Measurements from ENCODE around the gene DYNC2H1.
"Not testable (repeated sequence)": the region's sequence is repeated elsewhere in the genome, so short reads cannot be mapped to it uniquely, and the experiment has no call there.

DYNC2H1 gene

DNA sequence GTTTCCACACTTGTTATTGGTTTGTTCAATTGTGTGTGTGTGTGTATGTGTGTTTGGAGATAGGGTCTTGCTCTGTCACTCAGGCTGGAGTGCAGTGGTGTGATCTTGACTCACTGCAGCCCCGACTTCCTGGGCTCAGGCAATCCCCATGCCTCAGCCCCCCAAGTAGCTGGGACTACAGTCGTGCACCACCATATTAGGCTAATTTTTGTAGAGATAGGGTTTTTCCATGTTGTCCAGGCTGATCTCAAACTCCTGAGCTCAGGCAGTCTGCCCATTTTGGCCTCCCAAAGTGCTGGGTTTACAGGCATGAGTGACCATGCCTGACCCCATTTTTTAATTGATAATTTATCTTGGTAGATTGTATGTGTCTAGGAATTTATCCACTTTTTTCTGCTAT lies 263.7 kb downstream of the DYNC2H1 start:
- no peak for DNase-seq (ENCODE audit: low read depth)

DNA sequence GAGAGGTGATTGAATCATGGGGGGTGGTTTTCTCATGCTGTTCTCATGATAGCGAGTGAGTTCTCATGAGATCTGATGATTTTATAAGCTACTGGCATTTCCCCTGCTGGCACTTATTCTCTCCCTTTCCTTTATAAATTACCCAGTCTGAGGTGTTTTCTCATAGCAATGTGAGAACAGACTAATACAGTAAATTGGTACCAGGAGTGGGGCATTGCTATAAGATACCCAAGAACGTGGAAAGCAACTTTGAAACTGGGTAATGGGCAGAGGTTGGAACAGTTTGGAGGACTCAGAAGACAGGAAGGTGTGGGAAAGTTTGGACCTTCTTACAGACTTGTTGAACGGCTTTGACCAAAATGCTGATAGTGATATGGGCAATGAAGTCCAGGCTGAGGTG lies 265.0 kb downstream of the DYNC2H1 start:
- DNase-seq (ENCODE audit: low read depth): not testable (repeated sequence)

DNA sequence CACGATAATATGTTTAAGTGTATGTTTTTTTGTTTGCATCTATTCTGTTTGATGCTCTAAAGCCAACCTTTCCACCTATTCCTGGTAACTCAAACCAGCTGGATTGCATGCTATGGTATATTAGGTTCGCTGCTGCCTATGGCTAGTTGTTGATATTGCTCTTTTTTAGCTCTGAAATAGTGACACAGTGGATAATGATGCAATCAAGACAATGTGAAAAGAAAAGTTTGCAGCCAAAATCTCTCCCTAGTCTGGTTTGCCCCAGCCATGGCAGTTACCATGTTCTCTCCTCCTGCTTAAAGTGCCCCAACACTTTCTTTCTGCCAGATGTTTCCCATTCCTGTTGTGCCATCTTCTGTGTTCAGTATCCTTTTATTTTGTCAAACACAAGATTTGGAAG lies 269.7 kb downstream of the DYNC2H1 start:
- no peak for DNase-seq (ENCODE audit: low read depth)

DNA sequence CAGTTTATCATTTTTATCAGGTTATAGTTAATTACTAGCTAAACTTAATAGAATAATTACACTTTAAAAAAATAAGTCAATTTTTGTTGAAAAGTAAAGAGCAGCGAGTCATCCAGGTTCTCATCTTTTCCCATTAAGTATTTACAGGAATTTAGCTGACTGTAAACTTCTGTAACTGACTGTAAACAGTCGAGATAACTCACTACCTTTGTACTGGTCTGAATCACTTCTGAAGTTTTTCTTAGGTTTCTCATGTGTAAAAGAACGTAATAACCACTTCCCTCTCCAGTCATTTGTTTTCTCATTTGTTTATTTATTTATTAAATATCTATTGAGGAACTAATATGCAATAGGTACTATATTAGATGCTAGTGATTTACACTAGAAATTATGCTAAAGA lies 270.8 kb downstream of the DYNC2H1 start:
- DNase-seq (ENCODE audit: low read depth): no peak

DNA sequence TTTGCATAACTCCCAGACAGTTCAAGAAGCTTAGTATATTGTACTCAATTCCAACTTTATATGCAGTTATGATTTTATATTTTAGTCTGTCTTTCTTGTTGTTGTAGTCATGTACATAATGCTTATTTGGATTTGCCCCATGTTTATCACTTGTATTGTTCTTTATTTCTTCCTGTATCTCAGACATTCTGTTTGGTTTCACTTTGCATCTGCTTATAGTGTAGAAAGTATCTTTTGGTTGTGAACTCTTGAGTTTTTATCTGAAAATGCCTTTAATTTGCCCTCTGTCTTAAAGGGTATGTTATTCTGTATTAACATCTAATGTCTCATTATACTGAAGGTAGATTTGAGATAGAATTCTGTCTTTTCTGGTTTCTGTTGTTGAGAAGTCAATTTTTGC lies 275.4 kb downstream of the DYNC2H1 start:
- DNase-seq (ENCODE audit: low read depth): no peak

DNA sequence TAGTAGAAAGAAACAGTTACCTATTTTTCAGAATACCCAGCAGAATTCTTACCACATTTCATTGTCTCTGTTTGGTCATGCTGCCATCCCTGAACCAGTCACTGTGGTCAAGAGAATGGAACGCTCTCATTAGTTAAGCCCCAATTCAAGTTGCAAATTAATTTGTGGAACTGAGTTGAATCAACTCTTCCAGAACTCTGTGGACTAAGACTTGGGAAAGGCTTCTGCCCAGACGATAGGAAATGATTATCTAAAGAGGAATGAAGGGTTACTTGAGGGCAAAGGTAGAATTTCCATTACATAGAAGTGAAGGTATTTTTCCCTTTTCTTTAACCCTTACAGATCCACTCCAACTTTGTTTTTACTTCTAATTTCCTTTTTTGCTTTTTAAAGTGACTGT lies 286.4 kb downstream of the DYNC2H1 start:
- DNase-seq (ENCODE audit: low read depth): peak; percentile 70

DNA sequence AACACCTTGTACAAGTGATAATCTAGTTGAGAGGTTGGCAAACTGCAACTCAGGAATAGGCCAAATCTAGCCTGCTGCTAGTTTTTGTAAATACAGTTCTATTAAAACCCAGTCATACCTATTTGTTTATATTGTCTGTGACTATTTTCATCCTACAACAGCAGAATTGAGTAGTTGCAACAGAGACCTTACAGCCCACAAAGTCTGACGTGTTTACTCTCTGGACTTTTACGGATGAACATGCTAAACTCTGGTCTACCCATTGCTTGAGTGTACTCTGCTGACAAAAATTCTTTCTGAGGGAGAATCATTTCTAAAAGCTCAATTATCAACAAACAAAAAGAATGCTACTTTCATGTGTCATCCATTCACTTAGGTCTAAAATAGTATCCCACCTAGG lies 287.0 kb downstream of the DYNC2H1 start:
- peak; percentile 30 for DNase-seq (ENCODE audit: low read depth)

GRCh38 chr11:103397369-103397768 lies 288.1 kb downstream of the DYNC2H1 start:
- no peak for DNase-seq (ENCODE audit: low read depth)

DNA sequence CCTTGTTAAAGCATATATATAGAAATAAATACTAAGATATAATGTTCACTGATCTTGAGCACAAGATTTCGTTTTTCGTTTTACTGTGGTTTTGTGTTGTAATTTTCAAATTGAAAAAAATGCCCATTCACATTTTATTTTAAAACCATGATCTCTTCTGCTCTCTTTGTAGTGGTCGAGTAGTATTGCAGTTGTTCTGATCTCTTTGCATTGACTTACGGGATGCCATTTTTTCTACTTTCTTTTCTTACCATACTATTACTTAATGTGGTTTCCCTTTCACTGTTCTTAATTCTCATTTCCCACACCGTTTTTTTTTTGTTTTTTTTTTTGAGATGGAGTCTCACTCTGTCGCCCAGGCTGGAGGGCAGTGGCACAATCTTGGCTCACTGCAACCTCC lies 289.6 kb downstream of the DYNC2H1 start:
- DNase-seq (ENCODE audit: low read depth): no peak

GRCh38 chr11:103406357-103406756 lies 297.1 kb downstream of the DYNC2H1 start:
- DNase-seq (ENCODE audit: low read depth): no peak

- no peak for DNase-seq (ENCODE audit: low read depth)
Measured at GRCh38 chr11:103407641-103408040, 298.4 kb downstream of the DYNC2H1 start.

DNA sequence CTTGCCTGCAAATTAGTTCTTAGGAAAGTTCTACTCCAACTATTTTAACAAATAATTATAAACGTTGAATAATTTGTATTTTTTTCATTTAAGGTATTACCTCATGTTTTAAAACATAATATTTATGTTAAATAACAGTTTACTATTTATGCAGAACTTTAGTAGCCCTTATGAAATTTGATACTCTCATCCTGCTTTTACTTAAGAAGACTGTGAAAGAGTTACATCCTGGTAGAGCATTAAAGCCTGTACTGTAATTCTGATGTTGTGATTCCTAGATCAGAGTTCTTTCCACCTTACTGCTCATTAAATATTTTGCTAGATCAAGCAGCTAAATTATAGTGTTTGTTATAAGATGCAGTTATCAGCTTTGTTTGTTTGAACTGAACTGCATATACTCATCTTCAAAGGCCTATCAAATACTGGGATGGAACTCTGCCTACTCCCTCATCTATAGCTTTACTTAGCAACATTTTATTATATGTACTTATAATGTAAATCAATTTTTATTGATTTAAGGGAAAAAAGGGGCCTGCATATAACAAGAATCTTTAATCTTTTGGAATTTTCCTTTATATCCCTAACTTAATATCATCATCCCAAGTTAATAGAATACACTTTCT lies 304.2 kb downstream of the DYNC2H1 start:
- DNase-seq (ENCODE audit: low read depth): no peak

DNA sequence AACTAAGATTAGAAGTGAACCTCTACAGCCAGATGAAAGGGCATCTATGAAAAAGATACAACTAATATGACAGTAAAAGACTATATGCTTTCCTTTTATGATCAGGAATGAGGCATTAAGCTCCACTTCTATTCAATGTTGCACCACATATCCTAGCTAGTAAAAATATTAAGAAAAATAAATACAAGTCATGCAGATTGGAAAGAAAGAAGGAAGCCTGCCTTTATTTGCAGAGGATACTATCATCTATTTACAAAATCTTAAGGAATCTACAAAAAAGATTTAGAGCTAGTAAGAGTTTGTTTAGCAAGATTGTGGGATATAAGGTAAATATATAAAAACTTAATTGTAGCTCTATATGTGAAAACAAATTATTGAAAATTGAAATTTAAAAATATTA lies 308.8 kb downstream of the DYNC2H1 start:
- no peak for DNase-seq (ENCODE audit: low read depth)

DNA sequence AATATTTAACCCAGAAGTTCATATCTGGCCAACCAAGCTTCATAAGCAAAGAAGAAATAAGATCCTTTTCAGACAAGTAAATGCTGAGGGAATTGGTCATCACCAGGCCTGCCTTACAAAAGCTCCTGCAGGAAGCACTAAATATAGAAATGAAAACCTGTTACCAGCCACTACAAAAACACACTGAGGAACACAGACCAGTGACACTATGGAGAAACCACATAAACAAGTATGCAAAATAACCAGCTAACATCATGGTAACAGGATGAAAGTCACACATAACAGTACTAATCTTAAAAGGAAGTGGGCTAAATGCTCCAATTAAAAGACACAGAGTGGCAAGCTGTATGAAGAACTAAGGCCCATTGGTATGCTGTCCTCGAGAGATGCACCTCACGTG lies 311.4 kb downstream of the DYNC2H1 start:
- DNase-seq (ENCODE audit: low read depth): peak; percentile 82

GRCh38 chr11:103433386-103434072 lies 324.3 kb downstream of the DYNC2H1 start:
- peak; percentile 68 for DNase-seq (ENCODE audit: low read depth)

- DNase-seq (ENCODE audit: low read depth): no peak
Measured at GRCh38 chr11:103434073-103434411, 324.8 kb downstream of the DYNC2H1 start.

DNA sequence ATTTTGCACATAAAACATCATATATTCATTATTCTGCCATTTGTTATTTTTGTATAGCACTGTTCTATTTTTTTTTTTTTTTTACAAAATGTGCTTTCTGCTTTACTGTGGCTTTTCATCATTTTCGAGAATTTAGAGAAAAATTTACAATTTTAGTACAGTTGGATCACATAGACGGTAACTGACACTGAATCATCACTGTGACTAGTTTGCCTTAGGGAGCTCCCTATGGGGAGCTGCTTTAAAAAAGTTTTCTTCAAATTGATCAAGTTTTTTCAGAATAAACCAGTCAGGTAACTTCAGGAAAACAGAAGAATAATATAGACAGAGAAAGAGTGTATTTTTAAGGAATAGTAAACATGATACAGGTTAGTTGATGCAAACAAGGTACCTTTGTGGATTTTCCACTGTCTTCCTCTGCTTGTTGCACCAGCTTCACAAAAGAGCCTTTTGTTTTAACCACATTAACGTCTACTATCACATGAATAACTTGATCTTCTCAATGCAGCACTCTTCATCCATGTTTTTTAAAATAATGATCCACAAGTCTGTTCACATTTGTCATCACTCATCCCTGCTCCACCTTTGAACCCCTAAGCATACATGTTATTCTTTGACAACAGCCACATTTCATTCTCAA lies 327.0 kb downstream of the DYNC2H1 start:
- no peak for DNase-seq (ENCODE audit: low read depth)

DNA sequence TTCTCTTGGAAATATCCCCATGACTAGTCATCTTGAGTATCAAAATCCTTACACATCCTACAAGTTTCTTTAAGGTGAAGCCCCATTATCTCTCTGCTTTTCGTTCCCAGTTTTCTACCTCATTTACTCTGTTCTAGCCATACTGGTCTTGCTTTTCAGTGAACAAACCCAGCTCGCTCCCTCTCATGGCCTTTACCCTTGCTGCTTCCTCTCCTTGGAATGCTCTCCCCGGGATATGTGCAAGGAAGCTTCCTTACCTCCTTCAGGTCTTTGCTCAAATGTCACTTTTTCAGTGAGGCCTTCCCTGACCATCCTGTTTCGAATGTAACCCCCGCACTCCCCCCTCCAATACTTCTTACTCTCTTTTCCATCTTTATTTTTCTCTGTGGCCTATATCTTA lies 331.8 kb downstream of the DYNC2H1 start:
- no peak for DNase-seq (ENCODE audit: low read depth)

DNA sequence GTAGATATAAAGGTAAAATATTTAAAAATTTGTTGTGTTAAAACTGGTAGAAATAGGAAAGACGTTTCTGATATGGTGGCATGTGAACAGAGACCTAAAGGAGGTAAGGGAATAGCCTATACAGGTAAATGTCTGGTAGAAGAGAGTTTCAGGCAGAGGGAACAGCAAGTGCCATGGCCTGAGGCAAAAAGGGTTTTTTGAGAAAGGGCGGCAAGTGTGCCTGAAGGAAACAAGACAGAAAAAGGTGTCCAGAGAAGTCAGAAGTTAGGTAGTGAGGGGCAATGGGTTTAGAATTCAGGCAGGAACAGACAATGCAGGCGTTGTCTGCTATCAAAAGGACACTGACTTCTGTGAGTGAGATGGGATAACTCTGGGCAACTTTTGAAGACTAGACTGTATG lies 339.7 kb downstream of the DYNC2H1 start:
- DNase-seq (ENCODE audit: low read depth): no peak

DNA sequence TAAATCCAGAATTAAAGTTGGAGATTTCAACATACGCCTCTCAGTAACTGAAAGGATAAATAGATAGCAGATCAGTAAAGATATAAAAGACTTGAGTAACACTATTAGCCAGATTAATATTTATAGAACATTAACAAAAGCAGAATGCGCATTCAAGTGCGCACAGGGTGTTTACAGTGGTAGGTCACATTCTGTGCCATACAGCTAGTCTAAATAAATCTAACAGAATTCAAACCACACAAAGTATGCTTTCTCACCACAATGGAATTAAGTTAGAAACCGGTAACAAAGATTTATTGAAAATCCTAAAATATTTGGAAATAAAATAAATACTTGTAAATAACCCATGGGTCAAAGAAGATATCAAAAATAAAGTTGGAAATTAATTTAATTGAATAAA lies 341.0 kb downstream of the DYNC2H1 start:
- DNase-seq (ENCODE audit: low read depth): no peak

DNA sequence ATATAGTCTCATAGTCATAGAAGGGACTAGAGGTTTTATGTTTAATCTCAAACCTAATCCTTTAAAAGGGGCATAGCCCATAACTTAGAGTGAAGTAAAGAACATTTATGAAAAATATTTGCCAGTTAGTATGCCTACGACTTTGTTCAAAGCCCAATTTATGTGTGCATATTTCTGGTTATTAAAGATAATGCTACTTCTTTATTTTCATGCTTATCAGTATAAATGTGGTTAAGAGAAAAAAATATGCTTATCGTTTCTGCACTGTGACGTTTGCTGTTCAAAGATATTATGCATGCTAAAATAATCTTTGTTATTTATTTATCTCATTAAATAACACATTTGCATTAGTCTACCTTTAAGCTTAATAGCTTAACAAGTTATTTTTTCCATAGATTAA lies 343.9 kb downstream of the DYNC2H1 start:
- no peak for DNase-seq (ENCODE audit: low read depth)

DNA sequence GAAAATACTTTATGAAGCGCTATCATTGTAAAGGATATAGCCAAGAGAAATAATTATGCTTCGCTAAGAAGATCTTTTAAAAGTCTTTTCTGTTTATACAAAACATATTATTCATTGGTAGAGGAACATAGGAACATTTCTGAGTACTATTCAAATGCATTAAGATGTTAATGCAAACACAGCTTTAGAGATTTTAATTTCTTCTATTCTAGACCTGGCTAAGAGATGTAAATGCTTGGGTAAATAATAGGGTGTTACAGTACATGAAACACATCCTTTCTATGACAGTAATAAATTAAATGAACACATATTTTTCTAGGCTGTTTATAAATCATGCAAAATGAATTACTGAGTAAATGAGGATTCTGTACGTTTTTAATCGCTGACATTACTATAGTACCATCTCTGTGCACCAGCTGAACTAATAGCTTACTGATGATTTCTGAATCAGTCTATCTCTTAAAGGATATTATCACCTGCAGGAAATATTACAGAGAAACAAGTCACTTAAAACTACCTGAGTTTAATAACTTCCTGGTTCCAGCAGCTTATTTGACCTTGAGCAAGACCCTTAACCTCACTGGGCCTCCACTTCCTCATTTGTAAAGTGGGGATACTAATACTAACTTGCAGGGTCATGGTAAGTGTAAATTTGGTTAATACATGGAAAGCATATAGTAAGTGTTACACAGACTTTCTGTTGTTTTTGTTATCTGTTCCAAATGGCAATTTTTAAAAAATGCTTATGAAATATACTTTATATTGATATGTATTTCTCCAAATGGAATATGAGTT lies 344.9 kb downstream of the DYNC2H1 start:
- DNase-seq (ENCODE audit: low read depth): no peak

DNA sequence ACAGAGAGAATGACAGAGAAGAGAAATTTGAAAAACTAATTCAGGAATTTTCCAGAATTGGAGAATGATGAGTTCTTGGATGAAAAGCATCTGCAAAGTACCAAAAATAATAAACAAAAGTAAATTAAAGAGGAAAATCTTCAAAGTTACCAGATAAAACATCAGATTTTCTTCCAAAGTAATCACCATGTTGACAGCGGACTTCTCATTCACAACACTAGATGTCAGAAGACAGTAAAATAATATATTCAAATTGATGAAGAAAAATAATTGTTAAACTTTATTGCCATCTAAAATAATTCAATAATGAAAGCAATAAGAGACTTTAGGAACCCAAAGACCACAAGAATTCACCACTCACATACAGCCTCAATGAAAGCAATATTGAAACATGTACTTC lies 355.2 kb downstream of the DYNC2H1 start:
- no peak for DNase-seq (ENCODE audit: low read depth)

All from non-pigmented ciliary epithelial cell (primary cell).